Neutrophil (primary cell): Measurements from ENCODE around the gene XRCC5.

Experiments
- H3K27ac ChIP-seq: fragments of 200-600 bp; sonication (generic); 2 replicates; pipeline ENCODE4 v1.5.1; 2016; ENCODE audit warnings: mild to moderate bottlenecking, moderate library complexity
- H3K27me3 ChIP-seq: fragments of 200-600 bp; sonication (generic); 2 replicates; pipeline ENCODE4 v1.6.0; 2016; ENCODE audit warnings: mild to moderate bottlenecking
- H3K36me3 ChIP-seq: fragments of 200-600 bp; sonication (generic); 2 replicates; pipeline ENCODE4 v1.5.1; 2017
- H3K4me1 ChIP-seq, 2 experiments: fragments of 200-600 bp in 1 of 2; sonication (generic) in 1 of 2; 1 replicate in 1 of 2; 2 replicates in 1 of 2; pipeline versions ENCODE4 v1.5.1 to v1.6.1; 2013 to 2016; ENCODE audit warnings: low read depth in 1 of 2, low read length in 1 of 2, mild to moderate bottlenecking in 1 of 2, moderate library complexity in 1 of 2; ENCODE audit not compliant: control insufficient read depth in 1 of 2, insufficient read depth in 1 of 2
- H3K4me3 ChIP-seq, 2 experiments: fragments of 200-600 bp in 1 of 2; sonication (generic) in 1 of 2; 1 replicate in 1 of 2; 2 replicates in 1 of 2; pipeline ENCODE4 v1.5.1; 2013 to 2016; ENCODE audit warnings: low read depth in 1 of 2, low read length in 1 of 2, mild to moderate bottlenecking in 1 of 2, moderate library complexity in 1 of 2
- H3K9me3 ChIP-seq: fragments of 200-600 bp; sonication (generic); 2 replicates; pipeline ENCODE4 v1.5.1; 2016
- CTCF ChIP-seq: fragments of 200-600 bp; sonication (generic); IDR thresholded peaks from 2 replicates; pipeline ENCODE4 v1.5.1; 2016; ENCODE audit warnings: antibody characterized with exemption

XRCC5 gene

GRCh38 chr2:216118474-216118873, 9.3 kb downstream of the XRCC5 start:
- Histone ChIP-seq H3K27me3 (no peaks in the 10 kb centered on the region), H3K36me3 (peaks cover 62% of the 10 kb centered on the region), H3K4me1 (peaks cover 47 to 48% of the 10 kb centered on the region in 2 experiments), H3K9me3 (no peaks in the 10 kb centered on the region), H3K4me3 (no peak overlapping the region), H3K27ac (peak overlapping the region; percentile 100)
- TF ChIP-seq CTCF: no peak

- Histone ChIP-seq H3K27me3 (no peaks in the 10 kb centered on the region), H3K36me3 (peaks cover 62% of the 10 kb centered on the region), H3K9me3 (no peaks in the 10 kb centered on the region), H3K4me3 (no peak overlapping the region), H3K27ac (peak overlapping the region; percentile 100), H3K4me1 (peaks cover 40 to 43% of the 10 kb centered on the region in 2 experiments)
- TF ChIP-seq CTCF: no peak
Measured at GRCh38 chr2:216119146-216119545, 10.0 kb downstream of the XRCC5 start.

GRCh38 chr2:216119986-216120385, 10.8 kb downstream of the XRCC5 start:
- no peaks in the 10 kb centered on the region for H3K27me3 ChIP-seq
- no peak overlapping the region for H3K4me3 ChIP-seq
- no peak overlapping the region for H3K27ac ChIP-seq
- no peaks in the 10 kb centered on the region for H3K9me3 ChIP-seq
- H3K36me3 ChIP-seq: peaks cover 66% of the 10 kb centered on the region
- H3K4me1 ChIP-seq: peaks cover 34 to 37% of the 10 kb centered on the region in 2 experiments
- no peak for TF ChIP-seq CTCF

GRCh38 chr2:216121255-216121654, 12.1 kb downstream of the XRCC5 start:
- Histone ChIP-seq H3K9me3 (no peaks in the 10 kb centered on the region), H3K36me3 (peaks cover 79% of the 10 kb centered on the region), H3K27ac (no peak overlapping the region), H3K4me3 (no peak overlapping the region), H3K27me3 (no peaks in the 10 kb centered on the region), H3K4me1 (peaks cover 23 to 30% of the 10 kb centered on the region in 2 experiments)
- TF ChIP-seq CTCF: no peak

- peak overlapping the region; percentile 82 for H3K27ac ChIP-seq
- no peak overlapping the region for H3K4me3 ChIP-seq
- peaks cover 84% of the 10 kb centered on the region for H3K36me3 ChIP-seq
- no peaks in the 10 kb centered on the region for H3K27me3 ChIP-seq
- TF ChIP-seq CTCF: no peak
- H3K9me3 ChIP-seq: no peaks in the 10 kb centered on the region
- H3K4me1 ChIP-seq: peaks cover 59 to 63% of the 10 kb centered on the region in 2 experiments
Measured at GRCh38 chr2:216126943-216127342, 17.8 kb downstream of the XRCC5 start.
